ENCODE measurements around the gene SPNS3. TPM values are rescaled to one million over a fixed set of nuclear protein-coding genes. Genes with fewer than 3 reads are reported as not detected.

SPNS3 gene
- polyA plus RNA-seq, 2 of the 4 experiments (the other 2 are of a cell fraction): not detected

GRCh38 chr17:4406386-4406785 is 27.4 kb upstream of the SPNS3 start:
- no peak for ATAC-seq
- Histone ChIP-seq H3K4me1 (no peaks in the 10 kb centered on the region), H3K4me3 (no peak overlapping the region), H3K9me3 (no peaks in the 10 kb centered on the region), H3K27ac (no peak overlapping the region), H3K4me2 (no peak overlapping the region)
- WGBS (ENCODE audit: missing lambda C conversion rate): 87% methylated on average over 10 of the region's 10 CpGs
- DNase-seq (ENCODE audit: low read depth in 1 of 2, low spot score in 1 of 2): no peak
- TF ChIP-seq CBX8 (IDR thresholded peaks at IDR 0.05) (no peak), BHLHE40 (IDR thresholded peaks at IDR 0.05; ENCODE audit: low read depth, low read length) (no peak), TFCP2L1 (CRISPR knock-in tag; IDR thresholded peaks at IDR 0.05) (no peak)
- TF ChIP-seq, protein P1, sequence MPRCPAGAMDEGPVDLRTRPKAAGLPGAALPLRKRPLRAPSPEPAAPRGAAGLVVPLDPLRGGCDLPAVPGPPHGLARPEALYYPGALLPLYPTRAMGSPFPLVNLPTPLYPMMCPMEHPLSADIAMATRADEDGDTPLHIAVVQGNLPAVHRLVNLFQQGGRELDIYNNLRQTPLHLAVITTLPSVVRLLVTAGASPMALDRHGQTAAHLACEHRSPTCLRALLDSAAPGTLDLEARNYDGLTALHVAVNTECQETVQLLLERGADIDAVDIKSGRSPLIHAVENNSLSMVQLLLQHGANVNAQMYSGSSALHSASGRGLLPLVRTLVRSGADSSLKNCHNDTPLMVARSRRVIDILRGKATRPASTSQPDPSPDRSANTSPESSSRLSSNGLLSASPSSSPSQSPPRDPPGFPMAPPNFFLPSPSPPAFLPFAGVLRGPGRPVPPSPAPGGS (IDR thresholded peaks at IDR 0.05): no peak
- ChIA-PET POLR2A (no interaction called here), CTCF (interaction anchor here (0.7 to 11.1 kb wide), 11 partner anchors 11 to 543 kb away, joined by 3 to 106 read pairs (median 5); no protein-coding TSS in a partner anchor)
- no peak for FAIRE-seq

DNA sequence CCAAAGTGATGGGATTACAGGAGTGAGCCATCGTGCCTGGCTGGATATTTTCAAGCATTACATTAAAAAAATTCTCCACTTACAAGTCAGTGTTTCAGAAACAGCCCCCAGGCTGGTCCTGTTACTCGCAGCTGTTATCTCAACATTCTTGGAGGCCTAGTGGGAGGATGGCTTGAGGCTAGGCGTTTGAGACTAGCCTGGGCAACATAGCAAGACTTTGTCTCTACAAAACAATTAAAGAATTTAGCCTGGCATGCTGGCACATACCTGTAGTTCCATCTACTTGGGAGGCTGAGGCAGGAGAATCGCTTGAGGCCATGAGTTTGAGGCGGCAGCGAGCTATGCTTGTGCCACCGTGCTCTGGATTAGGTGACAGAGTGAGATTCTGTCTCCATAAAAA is 26.5 kb upstream of the SPNS3 start:
- DNase-seq (ENCODE audit: low read depth in 1 of 2, low spot score in 1 of 2) (no peak), FAIRE-seq (no peak)

DNA sequence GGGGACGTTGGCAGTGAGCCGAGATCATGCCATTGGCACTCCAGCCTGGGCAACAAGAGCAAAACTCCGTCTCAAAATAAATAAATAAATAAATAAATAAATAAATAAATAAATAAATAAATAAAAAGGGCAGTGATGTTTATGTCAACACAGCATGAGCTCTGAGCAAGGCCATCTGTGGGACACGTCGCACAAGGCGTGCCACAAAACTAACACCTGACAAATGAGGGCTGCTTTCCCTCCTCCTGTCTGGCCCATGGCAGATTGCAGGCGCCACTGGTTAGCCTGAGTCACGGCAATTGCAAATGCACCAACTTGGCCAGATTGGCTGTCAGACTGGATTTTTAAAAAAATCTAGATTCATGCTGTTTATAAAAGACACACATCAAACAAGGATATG is 25.9 kb upstream of the SPNS3 start:
- TF ChIP-seq, protein P1 (IDR thresholded peaks at IDR 0.05): no peak
- no peak for TF ChIP-seq KDM1A (IDR thresholded peaks at IDR 0.05; ENCODE audit: low read depth)
- peak; percentile 98 for TF ChIP-seq ZC3H11A (IDR thresholded peaks at IDR 0.05)
- TF ChIP-seq ZFP36 (IDR thresholded peaks at IDR 0.05; ENCODE audit: borderline replicate concordance, partially characterized antibody): no peak
- TF ChIP-seq, protein P2, sequence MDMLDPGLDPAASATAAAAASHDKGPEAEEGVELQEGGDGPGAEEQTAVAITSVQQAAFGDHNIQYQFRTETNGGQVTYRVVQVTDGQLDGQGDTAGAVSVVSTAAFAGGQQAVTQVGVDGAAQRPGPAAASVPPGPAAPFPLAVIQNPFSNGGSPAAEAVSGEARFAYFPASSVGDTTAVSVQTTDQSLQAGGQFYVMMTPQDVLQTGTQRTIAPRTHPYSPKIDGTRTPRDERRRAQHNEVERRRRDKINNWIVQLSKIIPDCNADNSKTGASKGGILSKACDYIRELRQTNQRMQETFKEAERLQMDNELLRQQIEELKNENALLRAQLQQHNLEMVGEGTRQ (IDR thresholded peaks at IDR 0.05): no peak
- TF ChIP-seq E2F6 (IDR thresholded peaks at IDR 0.05; ENCODE audit: borderline replicate concordance, low read depth): no peak
- no peak for TF ChIP-seq EHMT2 (IDR thresholded peaks at IDR 0.05; ENCODE audit: low read depth)
- no peak for TF ChIP-seq SREBF2 (IDR thresholded peaks at IDR 0.05)
- DNase-seq (ENCODE audit: low read depth in 1 of 2, low spot score in 1 of 2) (no peak), ATAC-seq (no peak), FAIRE-seq (no peak)
- H3K4me3 ChIP-seq: no peak overlapping the region
- H3K9me3 ChIP-seq: no peaks in the 10 kb centered on the region
- 70% methylated on average over 8 of the region's 8 CpGs for WGBS (ENCODE audit: missing lambda C conversion rate)
- no peak overlapping the region for H3K27ac ChIP-seq
- POLR2A ChIA-PET: interaction anchor here (0.8 kb wide), 1 partner anchor 10 kb away, joined by 3 read pairs; no protein-coding TSS in a partner anchor
- no peaks in the 10 kb centered on the region for H3K4me1 ChIP-seq
- H3K4me2 ChIP-seq: no peak overlapping the region
- CTCF ChIA-PET: interaction anchor here (0.7 to 11.1 kb wide), 8 partner anchors 10 to 494 kb away, joined by 3 to 106 read pairs (median 5); no protein-coding TSS in a partner anchor

More for the DNA sequence above, 26.5 kb upstream of the SPNS3 start:
- WGBS (ENCODE audit: missing lambda C conversion rate): 78% methylated on average over 7 of the region's 7 CpGs
- H3K4me1 ChIP-seq: no peaks in the 10 kb centered on the region
- H3K27ac ChIP-seq: no peak overlapping the region
- ATAC-seq: no peak
- ChIA-PET CTCF (interaction anchor here (0.7 to 11.1 kb wide), 9 partner anchors 10 to 493 kb away, joined by 3 to 106 read pairs (median 5); no protein-coding TSS in a partner anchor), POLR2A (interaction anchor here (0.6 kb wide), 1 partner anchor 196 kb away, joined by 3 read pairs; no protein-coding TSS in a partner anchor)
- H3K4me2 ChIP-seq: no peak overlapping the region
- no peak overlapping the region for H3K4me3 ChIP-seq
- no peaks in the 10 kb centered on the region for H3K9me3 ChIP-seq
- no peak for TF ChIP-seq ELK1 (IDR thresholded peaks at IDR 0.05; ENCODE audit: low read depth, low read length)

GRCh38 chr17:4409659-4410058 is 24.1 kb upstream of the SPNS3 start:
- DNase-seq (ENCODE audit: low read depth in 1 of 2, low spot score in 1 of 2) (no peak), ATAC-seq (no peak), FAIRE-seq (no peak)
- 84% methylated on average over 6 of the region's 6 CpGs for whole genome bisulfite sequencing (ENCODE audit: missing lambda C conversion rate)
- ChIA-PET CTCF (interaction anchor here (1.7 to 12.0 kb wide), 5 partner anchors 11 to 209 kb away, joined by 4 to 157 read pairs (median 10); no protein-coding TSS in a partner anchor), POLR2A (no interaction called here)
- no peaks in the 10 kb centered on the region for H3K9me3 ChIP-seq
- H3K27ac ChIP-seq: no peak overlapping the region
- H3K4me2 ChIP-seq: no peak overlapping the region
- no peaks in the 10 kb centered on the region for H3K4me1 ChIP-seq
- no peak overlapping the region for H3K4me3 ChIP-seq
- TF ChIP-seq ZFP36 (IDR thresholded peaks at IDR 0.05; ENCODE audit: borderline replicate concordance, partially characterized antibody) (no peak), BHLHE40 (IDR thresholded peaks at IDR 0.05; ENCODE audit: low read depth, low read length) (no peak), ELK1 (IDR thresholded peaks at IDR 0.05; ENCODE audit: low read depth, low read length) (no peak), RFX5 (IDR thresholded peaks at IDR 0.05) (no peak), TFCP2L1 (CRISPR knock-in tag; IDR thresholded peaks at IDR 0.05) (no peak), E2F6 (IDR thresholded peaks at IDR 0.05; ENCODE audit: borderline replicate concordance, low read depth) (no peak), TP53 (CRISPR knock-in tag; IDR thresholded peaks at IDR 0.05) (no peak), CHD2 (IDR thresholded peaks at IDR 0.05; ENCODE audit: low read length, partially characterized antibody) (no peak), PHF8 (IDR thresholded peaks at IDR 0.05; ENCODE audit: borderline replicate concordance, low read depth) (no peak)

Measured in A549 (cell line).